ENCODE measurements around the gene ZFP69. TPM values are rescaled to one million over a fixed set of nuclear protein-coding genes. Genes with fewer than 3 reads are reported as not detected.

ZFP69 gene
- total and polyA plus RNA-seq, 2 donors (not counting 3 experiments of a cell fraction or from before 2014, with no cell fraction given) = 0.98 to 2.4 TPM

GRCh38 chr1:40478276-40478675, 1.2 kb downstream of the ZFP69 start:
- H3K27me3 ChIP-seq (ENCODE audit: control insufficient read depth in 2 of 2, insufficient read depth in 2 of 2, low read length in 2 of 2) = no peaks in the 10 kb centered on the region
- intact Hi-C loops (cut with micrococcal nuclease) (loop anchor here (2.0 kb wide), 1 partner anchor 31 kb away; the partner anchor contains the start of gene EXO5), dilution Hi-C loops (cut with MboI; ENCODE audit: extremely low pct_ligation_motif_present, low sequenced_read_pairs) (no loop called here)
- H3K79me2 ChIP-seq (ENCODE audit: control insufficient read depth, insufficient read depth, low read length) = no peaks in the 10 kb centered on the region
- CTCF ChIA-PET = interaction anchor here (0.6 to 3.1 kb wide), 6 partner anchors 25 to 436 kb away, joined by 3 to 18 read pairs (median 4); partner anchors contain the start of genes ZFP69B and ZNF684
- no peaks in the 10 kb centered on the region for H4K20me1 ChIP-seq (replicated peaks; ENCODE audit: control insufficient read depth, extremely low read depth, insufficient read depth, low read length)
- FAIRE-seq (no peak), DNase-seq (ENCODE audit: low read depth, low spot score) (no peak)
- TF ChIP-seq POLR2AphosphoS5 (IDR thresholded peaks at IDR 0.05; ENCODE audit: insufficient read depth, low read depth, low read length) (no peak), FOS (IDR thresholded peaks at IDR 0.05; ENCODE audit: borderline replicate concordance, insufficient read depth, low read length) (no peak)
- no peak overlapping the region for H2AFZ ChIP-seq (ENCODE audit: low read depth, low read length)
- no peaks in the 10 kb centered on the region for H3K36me3 ChIP-seq (ENCODE audit: control insufficient read depth in 2 of 2, extremely low read depth in 1 of 2, insufficient read depth in 2 of 2, low read length in 2 of 2)
- POLR2A ChIA-PET = interaction anchor here (1.2 kb wide), 1 partner anchor 30 kb away, joined by 4 read pairs; the partner anchor contains the start of gene EXO5
- no peak overlapping the region for H3K9ac ChIP-seq (replicated peaks; ENCODE audit: extremely low read depth, insufficient read depth, low read length)
- BruUV-seq (replicated peaks) = TSS peak; percentile 16
- H3K4me1 ChIP-seq (ENCODE audit: control insufficient read depth, extremely low read depth, insufficient read depth, low read length) = peaks cover 12% of the 10 kb centered on the region
- no peaks in the 10 kb centered on the region for H3K9me3 ChIP-seq (replicated peaks; ENCODE audit: control insufficient read depth, insufficient read depth, low read length)
- no peaks in the 10 kb centered on the region for H3K9me1 ChIP-seq (replicated peaks; ENCODE audit: control insufficient read depth, extremely low read depth, insufficient read depth, low read length)
- H3K4me2 ChIP-seq (ENCODE audit: insufficient read depth, low read length) = peak overlapping the region; percentile 95
- no peak overlapping the region for H3K4me3 ChIP-seq (replicated peaks in 1 of 3; ENCODE audit: insufficient read depth in 1 of 3, low read depth in 1 of 3, low read length in 3 of 3)
- no peak overlapping the region for H3K27ac ChIP-seq (ENCODE audit: insufficient read depth, low read depth, low read length)

GRCh38 chr1:40479156-40479555, 2.1 kb downstream of the ZFP69 start:
- dilution Hi-C loops (cut with MboI; ENCODE audit: extremely low pct_ligation_motif_present, low sequenced_read_pairs) = no loop called here
- FAIRE-seq = no peak
- Histone ChIP-seq H3K27ac (ENCODE audit: insufficient read depth, low read depth, low read length) (no peak overlapping the region), H2AFZ (ENCODE audit: low read depth, low read length) (no peak overlapping the region), H4K20me1 (replicated peaks; ENCODE audit: control insufficient read depth, extremely low read depth, insufficient read depth, low read length) (no peaks in the 10 kb centered on the region), H3K9ac (replicated peaks; ENCODE audit: extremely low read depth, insufficient read depth, low read length) (no peak overlapping the region), H3K4me2 (ENCODE audit: insufficient read depth, low read length) (no peak overlapping the region), H3K9me3 (replicated peaks; ENCODE audit: control insufficient read depth, insufficient read depth, low read length) (no peaks in the 10 kb centered on the region), H3K4me3 (replicated peaks in 1 of 3; ENCODE audit: insufficient read depth in 1 of 3, low read depth in 1 of 3, low read length in 3 of 3) (no peak overlapping the region), H3K9me1 (replicated peaks; ENCODE audit: control insufficient read depth, extremely low read depth, insufficient read depth, low read length) (no peaks in the 10 kb centered on the region), H3K79me2 (ENCODE audit: control insufficient read depth, insufficient read depth, low read length) (no peaks in the 10 kb centered on the region), H3K36me3 (ENCODE audit: control insufficient read depth in 2 of 2, extremely low read depth in 1 of 2, insufficient read depth in 2 of 2, low read length in 2 of 2) (no peaks in the 10 kb centered on the region), H3K4me1 (ENCODE audit: control insufficient read depth, extremely low read depth, insufficient read depth, low read length) (peaks cover 12% of the 10 kb centered on the region), H3K27me3 (ENCODE audit: control insufficient read depth in 2 of 2, insufficient read depth in 2 of 2, low read length in 2 of 2) (no peaks in the 10 kb centered on the region)
- TF ChIP-seq EZH2 (IDR thresholded peaks at IDR 0.05; ENCODE audit: borderline replicate concordance, low read depth, low read length, severe bottlenecking) (no peak), JUN (IDR thresholded peaks at IDR 0.05; ENCODE audit: borderline replicate concordance, insufficient read depth, insufficient read length, low read depth) (no peak), GATA2 (IDR thresholded peaks at IDR 0.05; ENCODE audit: insufficient read depth, insufficient read length, low read depth, low read length) (no peak)
- POLR2A ChIA-PET = no interaction called here
- BruUV-seq (replicated peaks) = no TSS peak
- intact Hi-C loops (cut with micrococcal nuclease) = loop anchor here (2.0 kb wide), 1 partner anchor 30 kb away; the partner anchor contains the start of gene EXO5
- CTCF ChIA-PET = interaction anchor here (1.2 to 3.1 kb wide), 3 partner anchors 41 to 74 kb away, joined by 3 to 18 read pairs (median 4); partner anchors contain the start of gene ZNF684
- DNase-seq (ENCODE audit: low read depth, low spot score) = no peak
